SKM-1 (cell line): Measurements from ENCODE around the gene DNPEP.
"Not testable (repeated sequence)": the region's sequence is repeated elsewhere in the genome, so short reads cannot be mapped to it uniquely, and the experiment has no call there.

ENCODE experiments used
- DNase-seq: peaks from one replicate; lab custom pipeline; 2025; ENCODE audit not compliant: unreplicated experiment; lab: John Stamatoyannopoulos, UW

Gene DNPEP

DNA sequence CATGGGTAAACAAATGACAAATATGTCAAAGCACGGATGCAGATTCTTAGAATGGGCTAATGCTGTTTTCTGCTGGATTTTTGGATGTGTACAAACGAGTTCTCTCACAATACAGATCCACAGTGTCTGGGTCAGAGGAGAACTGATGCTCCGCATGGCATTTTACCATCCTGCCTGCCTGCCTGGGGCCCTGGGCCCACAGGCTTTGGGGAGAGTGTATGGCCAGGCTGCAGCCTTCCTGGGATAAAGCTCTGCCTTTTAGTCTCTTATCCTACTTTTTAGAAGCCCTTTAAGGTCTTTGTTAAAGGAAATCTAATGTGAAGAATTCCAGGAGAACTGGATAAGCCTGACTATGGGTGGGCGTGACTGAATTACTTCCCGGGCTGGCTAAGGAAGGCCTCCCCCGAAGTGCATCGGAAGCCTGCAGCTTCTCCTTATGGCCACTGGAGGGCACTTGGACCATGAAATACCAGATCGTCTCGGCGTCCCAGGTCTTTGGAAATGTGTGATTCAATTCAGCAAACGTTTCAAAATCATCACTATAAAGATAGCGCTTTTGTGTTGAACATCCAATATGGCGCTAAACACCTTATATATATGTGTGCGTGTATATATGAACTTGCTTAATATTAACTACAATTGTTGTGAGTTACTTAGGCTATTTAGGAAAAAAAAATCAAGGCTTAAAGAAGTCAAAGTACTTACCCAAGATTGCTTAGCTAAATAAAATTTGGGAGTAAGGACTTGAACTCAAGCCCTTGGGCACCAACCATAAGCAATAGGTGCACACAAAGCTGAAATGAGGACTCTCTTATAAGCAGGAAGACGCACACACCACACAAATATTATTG is 15.2 kb upstream of the DNPEP start:
- DNase-seq = peak; percentile 77

DNA sequence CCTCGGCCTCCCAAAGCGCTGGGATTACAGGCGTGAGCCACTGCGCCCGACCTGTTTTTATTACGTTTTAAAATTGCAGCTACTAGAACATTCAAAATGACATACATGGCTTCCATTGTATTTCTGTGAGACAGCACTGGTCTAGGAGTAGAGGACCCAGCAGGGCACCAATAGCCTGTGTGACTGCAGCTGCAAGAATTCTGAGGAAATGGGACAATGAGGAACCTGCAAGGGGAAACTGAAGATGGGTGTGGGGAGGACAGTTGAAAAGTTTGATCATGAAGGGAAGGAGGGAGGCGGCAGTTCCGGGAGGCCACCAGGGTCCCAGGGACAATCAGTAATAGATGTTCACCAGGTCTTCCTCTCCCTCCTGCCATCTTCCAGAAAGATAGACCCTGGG is 13.9 kb upstream of the DNPEP start:
- peak; percentile 60 for DNase-seq

DNA sequence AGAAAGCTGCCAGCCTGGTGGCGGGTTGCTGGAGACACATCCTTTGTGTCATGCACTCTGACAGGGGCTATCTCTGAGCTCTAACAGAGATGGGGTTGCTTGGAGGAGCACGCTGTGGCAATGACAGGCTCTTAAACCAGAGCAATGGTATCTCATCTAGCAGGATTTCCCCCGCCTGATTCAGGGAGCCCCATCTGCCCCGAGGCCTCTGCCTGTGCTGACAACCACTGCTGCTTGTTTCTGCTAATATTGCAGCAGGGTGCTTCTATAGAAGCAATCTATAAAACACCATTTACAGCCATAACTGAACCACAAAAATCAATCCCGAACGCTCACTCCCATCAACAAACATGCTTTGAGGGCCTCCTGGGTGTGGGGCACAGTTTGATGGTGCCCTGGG is 12.8 kb upstream of the DNPEP start:
- DNase-seq = no peak

DNA sequence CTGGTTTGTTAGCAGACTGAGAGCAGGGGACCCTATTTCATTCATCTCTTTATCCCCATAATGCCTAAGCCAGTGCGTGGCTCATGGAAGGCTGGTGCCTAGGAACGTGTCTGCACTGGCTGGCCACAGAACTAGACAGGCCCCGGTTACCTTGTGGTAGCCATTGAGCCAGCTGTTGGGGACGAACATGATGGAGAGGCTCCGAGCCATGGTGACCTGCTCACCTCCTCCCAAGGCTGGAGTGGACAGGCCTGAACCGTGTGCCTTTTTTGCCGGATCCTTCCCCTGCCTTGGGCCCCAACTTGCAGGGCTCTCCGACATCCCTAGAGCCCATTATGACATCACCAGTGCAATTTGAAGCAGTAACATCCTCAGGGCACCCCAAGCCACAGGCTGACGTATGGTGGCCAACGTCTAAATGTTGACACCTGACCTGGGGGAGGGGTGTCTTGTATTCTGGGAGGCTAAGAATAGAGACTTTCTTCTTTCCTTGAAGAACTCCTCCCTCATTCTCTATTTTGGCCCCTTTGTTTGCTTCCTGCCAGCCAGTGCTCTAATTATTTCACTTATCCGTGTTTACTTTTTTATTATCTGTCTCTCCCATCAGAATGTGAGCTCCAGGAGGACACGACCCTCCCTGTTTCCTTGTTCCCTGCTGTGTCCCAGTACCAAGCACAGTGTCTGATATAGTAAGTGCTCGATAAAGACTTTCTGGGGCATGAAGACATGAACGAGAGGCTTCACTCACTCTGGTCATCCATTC is 12.2 kb upstream of the DNPEP start:
- no peak for DNase-seq

DNA sequence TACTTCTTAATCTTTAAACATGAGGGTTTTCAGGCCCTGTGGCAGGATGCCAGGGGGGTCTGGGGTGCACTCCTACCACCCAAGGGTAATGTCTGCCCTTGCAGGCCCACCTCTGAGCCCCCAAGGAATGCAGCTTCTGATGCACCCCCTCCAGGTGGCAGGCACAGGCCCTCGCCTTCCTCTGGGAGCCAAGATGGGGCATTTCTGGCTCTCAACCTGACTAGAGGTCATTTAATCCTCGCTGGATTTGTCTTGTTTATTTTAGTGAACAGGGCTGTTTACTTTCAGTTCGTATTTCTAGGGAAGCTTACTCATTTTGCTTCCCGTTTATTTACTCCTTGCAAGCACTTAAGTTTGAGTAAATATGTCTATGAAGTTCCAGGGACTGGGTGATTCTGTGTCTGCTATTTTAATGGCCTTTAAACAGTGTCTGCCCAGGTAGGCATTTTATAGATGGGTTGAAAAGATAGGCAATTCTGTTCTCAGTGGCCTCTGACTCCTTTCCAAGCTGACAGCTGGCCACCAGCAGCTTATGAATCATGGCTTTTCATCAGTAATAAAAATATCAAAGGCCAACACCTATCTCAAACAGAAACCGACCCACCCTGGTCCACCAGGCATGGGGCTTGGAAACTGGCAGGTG is 11.1 kb upstream of the DNPEP start:
- DNase-seq = no peak

DNA sequence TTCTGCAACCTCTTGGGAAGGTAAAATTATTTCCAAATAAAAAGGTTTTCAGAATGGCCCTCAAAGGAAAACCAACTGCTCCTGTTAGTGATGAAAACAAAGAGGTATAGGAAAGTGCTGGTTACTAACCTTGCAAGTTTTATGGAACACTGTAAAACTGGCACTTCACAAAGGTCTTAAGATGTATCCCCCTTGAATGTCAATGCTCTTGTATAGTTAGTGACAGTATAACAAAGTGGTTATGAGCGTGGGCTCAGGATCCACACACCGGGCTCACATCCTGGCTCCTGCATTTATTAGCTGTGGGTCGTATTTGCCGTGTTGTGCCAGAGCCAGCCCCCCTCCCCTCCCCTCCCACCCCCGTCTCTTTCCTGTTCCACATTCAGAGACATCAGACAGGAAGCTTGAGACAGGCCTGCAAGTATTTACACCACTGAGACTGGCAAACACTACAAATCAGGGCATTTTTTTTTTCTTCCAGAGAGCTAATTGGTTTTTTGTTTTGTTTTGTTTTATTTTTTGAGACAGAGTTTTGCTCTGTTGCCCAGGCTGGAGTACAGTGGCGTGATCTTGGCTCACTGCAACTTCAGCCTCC is 9.2 kb upstream of the DNPEP start:
- DNase-seq = no peak

DNA sequence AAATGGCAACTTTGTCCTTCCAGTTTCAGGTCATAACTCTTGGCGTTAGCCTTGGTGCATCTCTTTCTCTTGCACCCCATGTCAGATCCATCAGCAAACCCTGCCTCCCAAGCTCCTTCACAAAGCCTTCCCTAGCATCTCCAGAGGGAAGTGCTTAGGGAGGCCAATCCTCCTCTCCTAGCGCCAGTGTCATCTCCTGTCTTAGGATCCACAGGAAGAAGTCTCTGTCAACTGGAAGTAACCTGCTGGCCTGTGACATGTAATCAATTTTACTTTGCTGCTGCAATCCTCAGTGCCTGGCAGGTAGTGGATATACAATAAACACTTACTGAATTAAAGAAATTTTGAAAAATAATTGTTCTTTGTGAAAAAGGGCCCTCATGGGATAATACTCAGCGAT is 7.9 kb upstream of the DNPEP start:
- no peak for DNase-seq

DNA sequence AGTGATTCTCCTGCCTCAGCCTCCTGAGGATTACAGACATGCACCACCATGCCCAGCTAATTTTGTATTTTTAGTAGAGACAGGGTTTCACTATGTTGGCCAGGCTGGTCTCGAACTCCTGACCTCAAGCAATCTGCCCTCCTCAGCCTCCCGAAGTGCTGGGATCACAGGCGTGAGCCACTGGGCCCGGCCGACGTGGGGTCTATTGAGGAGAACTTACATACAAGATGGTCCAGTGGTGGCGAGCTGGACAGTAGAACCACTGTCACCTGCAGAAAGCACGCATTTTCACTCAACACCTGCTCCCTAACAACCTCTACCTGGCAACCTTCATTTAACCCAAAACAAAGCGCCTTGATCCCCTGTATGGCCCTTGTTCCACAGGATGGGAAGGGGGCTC is 7.3 kb upstream of the DNPEP start:
- not testable (repeated sequence) for DNase-seq

DNA sequence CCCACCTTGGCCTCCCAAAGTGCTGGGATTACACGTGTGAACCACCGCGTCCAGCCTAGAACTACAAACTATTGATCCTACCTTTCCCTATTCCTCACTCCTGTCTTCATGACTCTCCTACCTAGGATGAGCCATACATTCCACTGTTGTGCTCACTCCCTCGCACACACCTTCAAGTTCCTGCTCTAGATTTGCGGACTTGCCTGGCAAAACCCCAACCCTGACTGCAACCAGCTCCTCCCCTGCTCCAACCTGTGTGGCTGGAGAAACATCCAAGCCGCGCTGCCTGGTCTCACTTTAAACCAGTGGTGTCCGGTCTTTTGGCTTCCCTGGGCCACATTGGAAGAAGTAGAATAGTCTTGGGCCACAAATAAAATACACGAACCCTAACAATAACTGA is 5.0 kb upstream of the DNPEP start:
- DNase-seq = no peak

DNA sequence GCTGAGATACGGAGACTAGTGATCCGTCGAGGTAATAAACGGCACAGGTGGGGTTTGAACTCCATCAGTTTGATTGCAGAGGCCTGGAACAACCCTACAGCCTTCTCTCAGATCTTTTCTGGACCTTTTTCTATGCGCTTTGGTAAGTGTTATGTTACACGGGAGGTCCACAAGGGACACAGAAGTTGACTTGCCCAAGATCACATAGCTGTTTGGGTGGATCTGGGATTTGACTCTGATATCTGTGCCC is 1.1 kb upstream of the DNPEP start:
- no peak for DNase-seq

DNA sequence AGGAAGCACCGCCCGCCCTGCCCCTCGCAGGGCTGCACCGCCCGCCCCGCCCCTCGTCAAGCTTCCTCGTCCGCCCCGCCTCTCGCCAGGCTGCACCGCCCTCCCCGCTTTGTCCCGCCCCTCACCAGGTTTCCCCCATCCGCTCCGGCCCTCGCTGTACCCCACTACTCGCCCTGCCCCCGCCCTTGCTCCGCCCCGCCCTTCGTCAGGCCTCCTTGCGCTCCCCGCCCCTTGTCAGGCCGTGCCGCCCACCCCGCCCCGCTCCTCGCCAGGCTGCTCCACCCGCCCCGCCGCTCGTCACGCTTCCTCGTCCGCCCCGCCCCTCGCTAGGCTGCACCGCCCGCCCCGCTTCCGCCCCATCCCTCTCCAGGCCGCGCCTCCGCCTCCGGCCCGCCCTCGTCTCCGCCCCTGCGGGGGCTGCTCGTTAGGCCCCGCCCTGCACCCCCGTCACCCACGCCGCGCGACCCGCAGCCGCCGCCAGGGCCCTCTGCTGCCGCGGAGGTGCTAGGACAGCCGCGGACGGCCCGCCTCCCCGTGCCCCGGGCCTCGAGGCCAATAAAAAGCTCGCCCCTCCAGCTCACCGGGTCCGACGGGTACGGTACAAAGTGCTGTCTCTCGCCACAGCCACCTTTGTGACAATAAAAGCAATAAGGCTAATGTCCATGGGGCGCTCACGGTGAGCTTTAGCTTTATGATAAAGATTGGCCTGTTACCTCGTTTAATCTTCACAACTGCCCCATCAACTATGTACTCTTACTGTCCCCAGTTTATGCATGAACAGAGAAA is 602 bp upstream of the DNPEP start:
- DNase-seq = peak; percentile 90

DNA sequence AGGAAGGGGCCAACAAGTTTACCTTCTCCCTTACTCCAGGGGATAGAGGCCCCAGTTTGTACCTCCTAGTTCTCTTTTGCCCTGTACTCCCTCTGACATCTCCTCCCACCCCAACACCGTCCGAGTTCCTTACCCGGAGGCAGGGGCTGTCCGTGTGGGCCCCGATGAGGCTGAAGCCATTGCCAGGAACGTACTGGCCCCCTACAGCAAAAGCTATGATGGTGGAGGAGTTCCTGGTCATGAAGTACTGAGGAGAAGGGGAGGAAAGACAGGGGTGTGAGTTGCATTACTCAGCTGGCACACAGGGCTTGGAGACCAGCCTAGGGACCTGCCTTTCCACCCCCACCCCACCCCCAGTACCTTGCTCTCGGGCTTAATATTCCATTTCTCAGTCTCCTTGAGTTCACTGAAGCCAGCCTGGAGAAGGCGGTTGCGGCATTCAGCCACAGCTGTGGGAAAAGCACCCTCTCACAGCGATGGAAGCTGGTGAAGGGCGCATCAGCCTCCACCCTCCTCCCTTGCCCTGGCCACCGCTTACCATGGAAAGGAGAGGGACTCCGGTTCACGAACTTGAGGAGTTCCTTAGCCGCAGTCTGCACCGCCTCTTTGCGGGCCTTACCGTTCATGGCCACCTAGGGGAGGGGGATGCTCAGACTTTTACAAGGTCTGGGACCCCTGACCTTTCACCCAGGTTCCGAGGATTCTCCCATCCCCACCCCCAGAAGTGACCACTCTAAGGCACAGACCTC is 1.0 kb downstream of the DNPEP start:
- DNase-seq = no peak

DNA sequence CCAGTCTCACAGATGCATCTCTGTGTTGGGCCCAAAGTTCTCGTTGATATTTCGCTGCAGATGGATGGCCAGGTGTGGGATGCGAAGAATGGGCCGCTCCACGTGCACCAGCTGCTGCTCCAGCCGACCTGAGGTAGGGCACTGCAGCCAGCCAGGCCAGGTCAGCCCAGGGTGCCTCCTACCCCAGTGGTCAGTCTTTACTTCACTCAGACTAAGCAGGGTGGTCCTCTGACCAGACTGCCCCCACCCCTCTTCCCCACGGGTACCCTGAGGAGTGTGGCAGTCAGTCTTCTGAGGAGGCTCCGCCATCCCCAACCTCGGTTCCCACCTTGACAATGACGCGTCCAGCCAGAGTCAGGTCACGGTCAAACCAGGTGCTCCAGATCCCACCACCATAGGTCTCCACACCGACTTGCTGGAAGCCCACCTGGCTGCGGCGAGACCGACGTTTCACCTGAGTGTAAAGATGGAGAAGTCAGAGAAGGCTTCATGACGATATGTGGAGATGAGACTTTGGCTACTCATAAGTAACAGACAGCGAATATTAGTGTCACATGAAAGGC is 1.7 kb downstream of the DNPEP start:
- DNase-seq = no peak

DNA sequence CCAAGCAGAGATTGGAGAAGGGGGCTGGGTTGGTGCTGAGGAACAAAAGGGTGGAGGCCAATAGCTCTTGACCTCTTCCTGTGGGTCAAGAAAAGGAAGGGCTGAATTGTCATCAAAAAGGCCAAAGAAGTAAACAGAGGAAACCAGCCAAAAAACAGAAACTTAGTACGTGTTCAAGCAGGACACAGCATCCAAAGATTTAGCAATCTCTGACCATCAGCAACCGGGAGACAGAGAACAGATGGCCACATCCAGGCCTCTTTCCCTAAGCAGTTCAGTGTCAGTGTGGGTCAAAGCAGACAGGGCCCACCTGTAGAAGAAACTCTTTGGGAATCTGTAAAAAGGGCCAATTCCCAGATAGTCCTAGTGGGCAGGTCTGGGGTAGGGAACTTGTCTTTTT is 2.9 kb downstream of the DNPEP start:
- DNase-seq = no peak

DNA sequence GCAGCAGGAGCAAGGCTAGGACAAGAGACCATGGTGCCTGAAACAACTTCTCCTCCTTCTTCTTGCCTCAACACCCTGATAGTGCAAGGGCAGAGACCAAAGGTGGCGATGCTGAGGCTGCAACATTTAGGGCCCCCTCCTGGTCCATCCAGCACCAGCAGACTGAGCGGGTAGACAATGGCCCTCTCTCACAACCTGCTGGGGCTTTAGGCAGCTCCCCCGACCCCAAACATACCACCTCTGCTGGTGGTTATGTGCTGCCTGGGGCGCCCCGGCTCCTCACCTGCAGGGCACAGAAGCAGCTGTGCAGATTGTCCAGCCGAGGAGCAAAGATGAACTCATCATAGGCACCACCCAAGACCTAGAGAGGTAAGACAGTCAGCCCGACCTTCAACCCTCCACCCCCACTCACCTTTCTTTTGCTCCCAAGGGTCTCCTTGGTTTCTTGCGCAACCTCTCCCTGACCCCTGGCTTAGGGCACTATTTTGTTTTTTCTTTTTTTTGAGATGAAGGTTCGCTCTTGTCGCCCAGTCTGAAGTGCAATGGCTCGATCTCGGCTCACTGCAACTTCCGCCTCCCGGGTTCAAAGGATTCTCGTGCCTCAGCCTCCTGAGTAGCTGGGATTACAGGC is 3.5 kb downstream of the DNPEP start:
- DNase-seq = no peak

DNA sequence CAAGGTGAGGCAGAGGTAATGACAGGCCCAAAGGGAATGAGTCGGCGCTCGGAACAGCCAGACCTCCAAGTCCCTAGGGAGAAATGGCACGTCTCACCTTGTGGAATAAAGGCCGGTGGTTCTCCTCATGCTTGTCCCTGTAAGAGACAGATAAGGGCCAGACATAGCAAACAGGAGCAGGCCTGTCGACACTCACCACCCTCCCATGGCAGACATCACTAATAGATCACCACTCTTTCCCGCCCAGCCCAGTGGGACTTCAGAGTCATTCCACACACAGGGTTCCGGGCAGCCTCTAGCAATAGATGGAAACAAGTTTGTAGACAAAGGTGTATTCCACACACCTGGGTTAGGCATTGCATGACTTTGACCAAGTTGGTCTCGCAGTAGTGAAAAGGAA is 6.3 kb downstream of the DNPEP start:
- DNase-seq = no peak

DNA sequence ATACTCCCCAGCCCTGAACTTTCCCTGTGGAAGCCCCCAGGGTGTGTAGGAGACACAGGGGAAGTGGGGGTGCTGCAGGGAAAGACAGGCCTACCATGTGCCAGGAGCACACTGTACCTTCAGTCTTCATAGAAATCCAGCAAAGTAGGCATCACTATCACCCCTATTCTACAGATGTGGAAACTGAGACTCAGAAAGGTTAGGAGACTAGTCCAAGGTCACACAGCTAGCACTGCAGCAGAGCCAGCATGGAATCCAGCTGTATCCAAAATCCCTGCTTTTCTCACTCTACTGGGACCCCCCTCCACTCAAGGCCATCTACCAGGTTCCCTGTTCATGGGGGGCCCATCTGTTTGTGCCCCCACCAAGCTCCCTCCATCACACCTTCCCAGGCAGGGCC is 6.8 kb downstream of the DNPEP start:
- DNase-seq = no peak

DNA sequence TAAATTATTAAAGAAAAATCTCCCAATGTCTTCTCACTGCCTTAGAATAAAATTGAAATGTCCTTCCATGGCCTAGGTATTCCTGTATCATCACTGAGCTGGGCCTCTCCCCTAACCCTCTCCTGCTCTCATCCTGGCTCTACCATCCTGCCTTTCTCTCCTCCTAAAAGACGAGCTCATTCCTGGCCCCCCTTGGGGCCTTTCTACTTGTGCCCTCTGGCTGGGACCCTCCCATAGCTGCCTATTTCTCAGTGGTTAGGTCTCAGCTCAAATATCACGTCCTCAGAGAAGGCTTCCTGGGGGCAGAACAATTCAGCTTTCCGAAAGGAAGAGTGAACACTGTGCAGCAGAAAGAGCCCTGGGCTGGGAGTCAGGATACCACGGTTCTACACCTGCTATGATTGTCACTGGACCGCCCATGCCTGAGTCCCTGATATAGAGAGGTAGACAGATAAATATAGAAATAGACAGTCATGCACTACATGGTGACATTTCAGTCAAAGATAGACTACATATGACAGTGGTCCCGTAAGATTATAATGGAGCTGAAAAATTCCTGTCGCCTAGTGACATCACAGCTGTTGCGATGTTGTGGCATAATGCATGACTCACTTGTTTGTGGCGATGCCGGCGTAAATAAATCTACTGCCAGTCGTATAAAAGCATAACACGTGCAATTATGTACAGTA is 9.4 kb downstream of the DNPEP start:
- no peak for DNase-seq

DNA sequence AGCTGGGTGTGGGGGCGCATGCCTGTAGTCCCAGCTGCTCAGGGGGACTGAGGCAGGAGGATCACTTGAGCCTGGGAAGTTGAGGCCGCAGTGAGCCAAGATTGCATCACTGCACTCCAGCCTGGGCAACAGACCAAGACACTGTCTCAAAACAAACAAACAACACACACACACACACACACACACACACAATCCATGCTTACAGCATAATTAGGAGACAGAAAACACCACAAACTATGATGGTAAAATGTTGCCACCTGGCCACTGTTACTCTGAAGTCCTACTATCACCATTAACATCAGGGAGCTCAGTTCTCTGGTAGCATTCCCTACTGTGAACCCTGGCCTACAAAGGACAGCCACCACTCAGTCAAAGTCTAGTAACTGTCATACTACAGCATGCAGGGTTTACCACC is 18.3 kb downstream of the DNPEP start:
- DNase-seq = no peak
